Nephron progenitor cell (in vitro differentiated cells): ENCODE measurements around the gene SETMAR.
"Not testable (repeated sequence)": the region's sequence is repeated elsewhere in the genome, so short reads cannot be mapped to it uniquely, and the experiment has no call there.

Experiments used
- DNase-seq: peaks from one replicate; pipeline ENCODE4 v3.0.0; 2021
- H3K27ac Mint-ChIP-seq: 2 replicates; pipeline ENCODE4 v1.8.0; 2021; ENCODE audit warnings: mild to moderate bottlenecking, moderate library complexity, mixed read lengths
- H3K27me3 Mint-ChIP-seq: 2 replicates; pipeline ENCODE4 v1.8.0; 2021; ENCODE audit warnings: mild to moderate bottlenecking, low read depth, mixed read lengths; ENCODE audit not compliant: poor library complexity
- H3K36me3 Mint-ChIP-seq: 2 replicates; pipeline ENCODE4 v1.8.0; 2021; ENCODE audit warnings: low read depth, mixed read lengths
- H3K4me1 Mint-ChIP-seq: 2 replicates; pipeline ENCODE4 v1.8.0; 2021; ENCODE audit warnings: mixed read lengths
- H3K4me3 Mint-ChIP-seq: 2 replicates; pipeline ENCODE4 v1.8.0; 2021; ENCODE audit warnings: mild to moderate bottlenecking, moderate library complexity, mixed read lengths
- H3K9me3 Mint-ChIP-seq: 2 replicates; pipeline ENCODE4 v1.8.0; 2021; ENCODE audit warnings: mild to moderate bottlenecking, moderate library complexity, mixed read lengths
- TF ChIP-seq, protein P1 (sequence below): fragments of 200-600 bp; sonication (generic); IDR thresholded peaks from 2 replicates; pipeline ENCODE4 v1.5.0; 2021; ENCODE audit warnings: antibody characterized with exemption

Gene SETMAR

DNA sequence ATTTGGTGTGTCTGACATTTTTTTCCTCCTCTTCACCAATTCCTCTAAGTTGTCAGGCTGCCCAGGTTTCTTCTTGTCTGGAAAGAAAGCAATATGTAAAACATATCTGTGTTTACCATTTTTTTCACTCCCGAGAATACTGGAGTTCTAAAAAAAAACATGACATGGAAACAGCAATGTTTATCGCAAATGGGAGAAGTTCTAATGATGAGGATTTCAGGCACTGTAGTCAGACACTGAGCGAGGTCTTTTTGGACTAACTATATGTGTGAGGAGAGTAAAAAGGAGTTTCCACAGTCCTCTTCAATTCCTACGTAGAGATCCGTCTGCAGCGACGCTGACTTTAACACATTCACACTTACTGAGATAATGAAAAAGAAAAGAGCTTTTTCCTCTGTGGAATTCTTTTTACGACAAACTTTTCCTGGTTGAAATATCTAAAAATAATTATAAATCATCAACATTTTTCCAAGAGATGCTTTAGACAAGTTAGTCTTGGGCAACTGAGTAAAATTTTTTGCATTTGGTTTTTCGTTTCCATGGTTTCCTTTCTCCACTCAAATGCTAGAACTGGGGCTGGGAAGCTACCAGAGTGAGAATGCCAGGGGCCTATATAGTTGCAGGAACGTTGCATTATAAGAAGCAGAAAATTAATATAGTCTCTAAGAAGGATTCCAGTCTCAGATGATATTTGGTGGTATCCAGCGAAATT is 8.4 kb upstream of the SETMAR start:
- TF ChIP-seq, protein P1, sequence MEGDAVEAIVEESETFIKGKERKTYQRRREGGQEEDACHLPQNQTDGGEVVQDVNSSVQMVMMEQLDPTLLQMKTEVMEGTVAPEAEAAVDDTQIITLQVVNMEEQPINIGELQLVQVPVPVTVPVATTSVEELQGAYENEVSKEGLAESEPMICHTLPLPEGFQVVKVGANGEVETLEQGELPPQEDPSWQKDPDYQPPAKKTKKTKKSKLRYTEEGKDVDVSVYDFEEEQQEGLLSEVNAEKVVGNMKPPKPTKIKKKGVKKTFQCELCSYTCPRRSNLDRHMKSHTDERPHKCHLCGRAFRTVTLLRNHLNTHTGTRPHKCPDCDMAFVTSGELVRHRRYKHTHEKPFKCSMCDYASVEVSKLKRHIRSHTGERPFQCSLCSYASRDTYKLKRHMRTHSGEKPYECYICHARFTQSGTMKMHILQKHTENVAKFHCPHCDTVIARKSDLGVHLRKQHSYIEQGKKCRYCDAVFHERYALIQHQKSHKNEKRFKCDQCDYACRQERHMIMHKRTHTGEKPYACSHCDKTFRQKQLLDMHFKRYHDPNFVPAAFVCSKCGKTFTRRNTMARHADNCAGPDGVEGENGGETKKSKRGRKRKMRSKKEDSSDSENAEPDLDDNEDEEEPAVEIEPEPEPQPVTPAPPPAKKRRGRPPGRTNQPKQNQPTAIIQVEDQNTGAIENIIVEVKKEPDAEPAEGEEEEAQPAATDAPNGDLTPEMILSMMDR: no peak
- Mint-ChIP-seq H3K36me3 (no peaks in the 10 kb centered on the region), H3K27ac (no peak overlapping the region), H3K27me3 (peaks cover 11% of the 10 kb centered on the region), H3K4me3 (no peak overlapping the region), H3K9me3 (no peaks in the 10 kb centered on the region), H3K4me1 (peaks cover 11% of the 10 kb centered on the region)
- DNase-seq: no peak

DNA sequence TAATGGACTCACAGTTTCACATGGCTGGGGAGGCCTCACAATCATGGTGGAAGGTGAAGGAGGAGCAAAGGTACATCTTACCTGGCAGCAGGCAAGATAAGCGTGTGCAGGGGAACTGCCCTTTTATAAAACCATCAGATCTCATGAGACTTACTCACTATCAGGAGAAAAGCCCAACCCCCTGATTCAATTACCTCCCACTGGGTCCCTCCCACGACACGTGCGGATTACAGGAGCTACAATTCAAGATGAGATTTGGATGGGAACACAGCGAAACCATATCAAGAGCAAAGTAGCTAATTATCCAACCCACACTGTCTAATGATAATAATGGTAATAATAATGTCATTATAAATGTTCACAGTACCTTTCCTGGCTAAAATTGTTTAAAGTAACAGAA is 6.7 kb upstream of the SETMAR start:
- H3K36me3 Mint-ChIP-seq, H3K27me3 Mint-ChIP-seq: not testable (repeated sequence)

DNA sequence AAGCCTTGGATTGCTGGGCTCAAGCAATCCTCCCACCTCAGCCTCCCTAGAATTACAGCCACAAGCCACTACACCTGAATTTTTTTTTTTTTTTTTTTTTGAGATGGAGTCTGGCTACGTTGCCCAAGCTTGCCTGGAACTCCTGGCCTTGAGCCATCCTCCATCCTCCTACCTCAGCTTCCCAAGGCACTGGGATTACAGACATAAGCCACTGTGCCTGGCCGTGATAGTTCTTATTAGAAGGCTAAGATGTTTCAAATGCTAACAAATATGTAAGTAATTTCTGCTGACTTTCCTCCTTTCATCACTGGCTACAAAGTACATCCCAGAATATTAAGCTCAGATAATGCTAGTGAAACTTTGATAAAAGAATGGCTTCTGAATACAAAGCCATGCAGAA is 5.7 kb upstream of the SETMAR start:
- DNase-seq: no peak
- Mint-ChIP-seq H3K4me1 (peaks cover 9% of the 10 kb centered on the region), H3K27ac (no peak overlapping the region), H3K4me3 (no peak overlapping the region), H3K9me3 (peaks cover 8% of the 10 kb centered on the region), H3K36me3 (peaks cover 9% of the 10 kb centered on the region), H3K27me3 (peaks cover 8% of the 10 kb centered on the region)
- TF ChIP-seq, protein P1: no peak

More for the DNA sequence above, 6.7 kb upstream of the SETMAR start:
- H3K4me1 Mint-ChIP-seq: peaks cover 11% of the 10 kb centered on the region
- not testable (repeated sequence) for DNase-seq, H3K9me3 Mint-ChIP-seq, H3K27ac Mint-ChIP-seq, H3K4me3 Mint-ChIP-seq

DNA sequence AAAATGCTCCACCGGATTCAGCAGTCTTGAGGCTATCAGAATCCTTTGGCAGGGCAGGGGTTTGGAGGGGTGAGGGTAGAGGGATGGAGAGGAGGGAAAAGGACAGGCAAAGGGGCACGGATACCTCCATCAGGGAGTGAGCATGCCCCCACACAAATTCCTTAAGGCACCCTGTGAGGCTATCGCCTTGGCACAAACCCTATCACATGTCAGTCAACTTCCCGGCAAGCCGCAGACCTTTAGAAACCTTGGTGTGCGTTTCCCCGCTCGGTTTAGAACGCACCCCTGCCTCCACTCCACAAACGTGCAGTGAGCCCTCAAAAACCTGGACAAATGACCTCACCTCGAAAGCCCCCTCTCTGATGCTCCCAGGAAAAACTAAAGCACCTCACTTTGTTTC is 422 bp upstream of the SETMAR start:
- Mint-ChIP-seq H3K9me3 (peaks cover 48% of the 10 kb centered on the region), H3K4me1 (peaks cover 33% of the 10 kb centered on the region), H3K4me3 (peak overlapping the region; percentile 93), H3K36me3 (peaks cover 49% of the 10 kb centered on the region), H3K27me3 (peaks cover 11% of the 10 kb centered on the region), H3K27ac (peak overlapping the region; percentile 94)
- no peak for DNase-seq
- TF ChIP-seq, protein P1: no peak

DNA sequence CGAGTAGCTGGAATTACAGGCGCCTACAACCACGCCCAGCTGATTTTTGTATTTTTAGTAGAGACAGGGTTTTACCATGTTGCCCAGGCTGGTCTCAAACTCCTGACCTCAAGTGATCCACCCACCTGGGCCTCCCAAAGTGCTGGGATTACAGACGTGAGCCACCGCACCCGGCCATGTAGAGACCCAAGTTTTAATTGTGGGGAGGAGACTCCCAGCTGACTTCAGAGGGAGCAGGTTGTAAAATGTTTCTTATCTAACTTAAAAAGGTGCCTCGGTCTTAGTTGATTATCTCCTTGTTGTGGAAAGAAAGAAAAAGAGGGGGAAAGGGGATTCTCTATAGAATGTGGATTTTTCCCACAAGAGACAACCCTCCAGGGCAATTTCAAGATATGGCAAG is 2.0 kb downstream of the SETMAR start:
- H3K4me3 Mint-ChIP-seq: peak overlapping the region; percentile 93
- not testable (repeated sequence) for DNase-seq, H3K27me3 Mint-ChIP-seq, H3K27ac Mint-ChIP-seq
- H3K9me3 Mint-ChIP-seq: peaks cover 52% of the 10 kb centered on the region
- H3K4me1 Mint-ChIP-seq: peaks cover 41% of the 10 kb centered on the region
- peaks cover 74% of the 10 kb centered on the region for H3K36me3 Mint-ChIP-seq

DNA sequence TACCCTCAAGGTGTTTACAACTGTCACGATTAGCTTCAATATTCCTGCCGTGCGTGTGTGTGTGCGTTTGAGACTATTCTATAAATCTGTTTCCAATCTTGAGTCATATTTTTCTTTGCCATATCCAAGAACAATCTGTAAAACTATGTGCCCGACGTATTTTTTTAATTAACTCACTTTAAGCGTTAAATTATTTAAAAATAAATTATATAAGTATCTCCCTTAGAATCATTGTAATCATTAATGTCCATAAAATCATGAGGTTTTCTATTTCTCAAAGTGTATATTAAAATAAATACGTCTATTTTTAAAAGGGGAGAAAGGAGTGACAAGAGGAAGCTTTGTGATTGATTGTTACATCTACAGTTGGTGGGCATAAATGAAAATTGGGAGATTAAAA is 2.9 kb downstream of the SETMAR start:
- peaks cover 80% of the 10 kb centered on the region for H3K36me3 Mint-ChIP-seq
- H3K27me3 Mint-ChIP-seq: peaks cover 8% of the 10 kb centered on the region
- peaks cover 49% of the 10 kb centered on the region for H3K4me1 Mint-ChIP-seq
- H3K9me3 Mint-ChIP-seq: peaks cover 55% of the 10 kb centered on the region
- no peak for DNase-seq
- TF ChIP-seq, protein P1: no peak
- H3K4me3 Mint-ChIP-seq: peak overlapping the region; percentile 42
- peak overlapping the region; percentile 16 for H3K27ac Mint-ChIP-seq

DNA sequence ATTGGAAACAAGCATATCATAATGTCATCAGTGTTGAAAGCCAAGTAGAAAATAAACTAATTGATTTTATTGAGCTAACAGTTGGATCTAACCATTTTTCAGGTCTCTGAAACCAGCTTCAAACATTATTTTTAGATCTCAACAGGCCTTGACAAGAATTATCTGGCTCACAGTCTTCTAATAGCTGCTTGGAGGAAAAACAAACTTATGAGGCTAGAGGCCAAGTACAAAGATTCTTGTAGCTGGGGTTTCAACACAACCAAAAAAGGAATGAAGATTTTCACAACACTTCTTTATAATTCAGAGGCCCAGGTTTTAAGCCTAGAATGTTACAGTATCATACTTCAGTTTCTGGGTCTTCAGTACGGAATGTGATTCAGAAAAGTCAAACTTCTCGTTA is 3.7 kb downstream of the SETMAR start:
- peaks cover 56% of the 10 kb centered on the region for H3K4me1 Mint-ChIP-seq
- peaks cover 84% of the 10 kb centered on the region for H3K36me3 Mint-ChIP-seq
- peaks cover 5% of the 10 kb centered on the region for H3K27me3 Mint-ChIP-seq
- no peak overlapping the region for H3K4me3 Mint-ChIP-seq
- peaks cover 55% of the 10 kb centered on the region for H3K9me3 Mint-ChIP-seq
- no peak for DNase-seq
- H3K27ac Mint-ChIP-seq: no peak overlapping the region
- TF ChIP-seq, protein P1: no peak
